SK-N-SH (cell line): ENCODE data around the gene PKM. TPM values are rescaled to one million over a fixed set of nuclear protein-coding genes. Genes with fewer than 3 reads are reported as not detected.

Source experiments
- CTCF ChIA-PET: fragments of 300-600, 350-600 bp; formaldehyde crosslinking; extraction: SDS; loops from one replicate; lab custom pipeline; 2021; lab: Yijun Ruan, JAX
- POLR2A ChIA-PET: fragments of 350-600 bp; sonication (Branson Sonifier 250); formaldehyde crosslinking; extraction: SDS; loops from one replicate; lab custom pipeline; 2020; ENCODE audit warnings: antibody characterized with exemption, inconsistent platforms; lab: Yijun Ruan, JAX
- DNase-seq: peaks from one replicate; pipeline ENCODE4 v3.0.0; 2012
- H2AFZ ChIP-seq: fragments of 200-600 bp; sonication (generic); 2 replicates; pipeline ENCODE4 v1.8.1; 2016; ENCODE audit warnings: antibody characterized with exemption, mild to moderate bottlenecking, low read depth
- H3F3A ChIP-seq: fragments of 200-600 bp; sonication (generic); replicated peaks from 2 replicates; pipeline ENCODE3; 2016; ENCODE audit warnings: antibody characterized with exemption, mild to moderate bottlenecking; ENCODE audit not compliant: insufficient read depth
- H3K27ac ChIP-seq, 2 experiments: fragments of 200-500 bp in 1 of 2; fragments of 200-600 bp in 1 of 2; sonication (Bioruptor generic) in 1 of 2; sonication (generic), shearing (Covaris generic) in 1 of 2; 2 replicates each; pipeline versions ENCODE4 v1.5.1 to v1.6.1; 2014 to 2016; ENCODE audit warnings: low read depth in 2 of 2, inconsistent platforms in 1 of 2, low read length in 1 of 2, mild to moderate bottlenecking in 1 of 2, mixed read lengths in 1 of 2
- H3K27me3 ChIP-seq: fragments of 200-600 bp; sonication (generic), shearing (Covaris generic); 2 replicates; pipeline ENCODE4 v1.6.1; 2016; ENCODE audit warnings: mixed run types; ENCODE audit not compliant: insufficient read depth
- H3K36me3 ChIP-seq, 2 experiments: fragments of 200-500 bp in 1 of 2; fragments of 200-600 bp in 1 of 2; sonication (Bioruptor generic) in 1 of 2; sonication (generic) in 1 of 2; replicated peaks in 1 of 2; 2 replicates each; pipeline versions ENCODE3 to v1.5.1; 2014 to 2016; ENCODE audit warnings: low read length in 1 of 2, mild to moderate bottlenecking in 1 of 2; ENCODE audit not compliant: insufficient read depth in 2 of 2, control insufficient read depth in 1 of 2
- H3K4me1 ChIP-seq, 2 experiments: fragments of 200-500 bp in 1 of 2; fragments of 200-600 bp in 1 of 2; sonication (Bioruptor generic) in 1 of 2; sonication (generic), shearing (Covaris generic) in 1 of 2; 2 replicates each; pipeline versions ENCODE4 v1.5.1 to v1.6.1; 2014 to 2016; ENCODE audit warnings: low read depth in 1 of 2, low read length in 1 of 2, mixed run types in 1 of 2; ENCODE audit not compliant: insufficient read depth in 2 of 2, control insufficient read depth in 1 of 2
- H3K4me2 ChIP-seq: fragments of 200-600 bp; sonication (generic), shearing (Covaris generic); 2 replicates; pipeline ENCODE4 v1.6.1; 2017; ENCODE audit warnings: mixed run types
- H3K4me3 ChIP-seq, 2 experiments: fragments of 200-500 bp in 1 of 2; fragments of 200-600 bp in 1 of 2; sonication (Bioruptor generic) in 1 of 2; sonication (generic), shearing (Covaris generic) in 1 of 2; 2 replicates each; pipeline versions ENCODE4 v1.5.1 to v1.8.1; 2014 to 2016; ENCODE audit warnings: low read depth in 2 of 2, inconsistent platforms in 1 of 2, low read length in 1 of 2, mild to moderate bottlenecking in 1 of 2, mixed read lengths in 1 of 2, moderate library complexity in 1 of 2
- H3K79me2 ChIP-seq: fragments of 200-600 bp; sonication (generic); 2 replicates; pipeline ENCODE4 v1.8.1; 2017; ENCODE audit warnings: mild to moderate bottlenecking; ENCODE audit not compliant: insufficient read depth
- H3K9ac ChIP-seq: fragments of 200-600 bp; sonication (generic); 2 replicates; pipeline ENCODE4 v1.6.1; 2017; ENCODE audit warnings: mixed run types
- H3K9me2 ChIP-seq: fragments of 200-600 bp; sonication (generic); 2 replicates; pipeline ENCODE4 v1.6.1; 2017; ENCODE audit warnings: mixed run types
- H3K9me3 ChIP-seq: fragments of 200-600 bp; sonication (generic); 2 replicates; pipeline ENCODE4 v1.6.1; 2017; ENCODE audit warnings: mixed run types, mild to moderate bottlenecking, moderate library complexity
- H4K20me1 ChIP-seq: fragments of 200-600 bp; sonication (generic); 2 replicates; pipeline ENCODE4 v1.6.1; 2017; ENCODE audit warnings: mild to moderate bottlenecking, mixed run types; ENCODE audit not compliant: insufficient read depth
- EP300 ChIP-seq, 2 experiments: IDR thresholded peaks; 2 replicates each; pipeline versions ENCODE4 v1.4.0 to v1.6.1; 2012; ENCODE audit warnings: borderline replicate concordance in 1 of 2, low read depth in 1 of 2, low read length in 1 of 2
- EZH2phosphoT487 ChIP-seq: fragments of 200-600 bp; sonication (generic); IDR thresholded peaks from 2 replicates; pipeline ENCODE4 v1.6.1; 2017; ENCODE audit warnings: low read depth, mixed run types, mild to moderate bottlenecking, antibody characterized with exemption, moderate library complexity, borderline replicate concordance
- FOXJ3 ChIP-seq: sonication (generic); formaldehyde crosslinking; IDR thresholded peaks from 2 replicates; pipeline ENCODE4 v1.5.1; 2020; ENCODE audit warnings: mild to moderate bottlenecking, missing genetic modification reagents
- FOXM1 ChIP-seq: IDR thresholded peaks from 2 replicates; pipeline ENCODE4 v1.4.0; 2012; ENCODE audit warnings: low read depth, mild to moderate bottlenecking
- GABPA ChIP-seq: IDR thresholded peaks from 2 replicates; pipeline ENCODE4 v1.4.0; 2012; ENCODE audit warnings: low read depth, mild to moderate bottlenecking
- MEF2A ChIP-seq: IDR thresholded peaks from 2 replicates; pipeline ENCODE4 v1.4.0; 2012; ENCODE audit warnings: low read depth, borderline replicate concordance
- MXI1 ChIP-seq: IDR thresholded peaks from 2 replicates; pipeline ENCODE4 v1.6.1; 2012; ENCODE audit warnings: mild to moderate bottlenecking, low read depth, low read length, improper control_type of control experiment
- NRF1 ChIP-seq: IDR thresholded peaks from 2 replicates; pipeline ENCODE4 v1.6.1; 2012; ENCODE audit warnings: low read depth, mild to moderate bottlenecking, low read length
- POLR2AphosphoS5 ChIP-seq: IDR thresholded peaks from 2 replicates; pipeline ENCODE4 v1.6.1; 2012; ENCODE audit warnings: low read depth, low read length
- RAD21 ChIP-seq: IDR thresholded peaks from 2 replicates; pipeline ENCODE4 v1.6.1; 2012; ENCODE audit warnings: mild to moderate bottlenecking, low read length
- RCOR1 ChIP-seq: fragments of 150-350 bp; IDR thresholded peaks from 2 replicates; pipeline ENCODE4 v1.6.1; 2017; ENCODE audit warnings: antibody characterized with exemption, low read length
- RFX5 ChIP-seq: IDR thresholded peaks from 2 replicates; pipeline ENCODE4 v1.6.1; 2012; ENCODE audit warnings: mild to moderate bottlenecking, improper control_type of control experiment, low read length
- RXRA ChIP-seq: IDR thresholded peaks from 2 replicates; pipeline ENCODE4 v1.4.0; 2012; ENCODE audit warnings: low read depth, mild to moderate bottlenecking, borderline replicate concordance
- SIN3A ChIP-seq: IDR thresholded peaks from 2 replicates; pipeline ENCODE4 v1.6.1; 2012; ENCODE audit warnings: low read depth, mild to moderate bottlenecking, low read length, moderate library complexity, borderline replicate concordance
- TAF1 ChIP-seq: IDR thresholded peaks from 2 replicates; pipeline ENCODE4 v1.6.1; 2012; ENCODE audit warnings: low read depth, mild to moderate bottlenecking, low read length, moderate library complexity, borderline replicate concordance
- TEAD4 ChIP-seq: IDR thresholded peaks from 2 replicates; pipeline ENCODE4 v1.4.0; 2012; ENCODE audit warnings: mild to moderate bottlenecking, borderline replicate concordance; ENCODE audit not compliant: insufficient read depth
- YY1 ChIP-seq: IDR thresholded peaks from 2 replicates; pipeline ENCODE4 v1.4.0; 2012; ENCODE audit warnings: low read depth, mild to moderate bottlenecking
- WGBS: methylation state at CpG from one replicate; pipeline ENCODE4 v1.1.6; 2017; ENCODE audit warnings: low lambda C conversion rate; 5-methylcytosine and 5-hydroxymethylcytosine counted together
- polyA plus RNA-seq, 3 experiments: library from polyadenylated mRNA; depleted of rRNA; stranded (reverse); fragments of >200 nt; gene quantifications; 2 replicates each; pipeline ENCODE4 v1.2.3, GENCODE V29; 2012
- TF ChIP-seq, protein P1 (sequence below): fragments of 150-350 bp; IDR thresholded peaks from 2 replicates; pipeline ENCODE4 v1.6.1; 2017; ENCODE audit warnings: antibody characterized with exemption, low read length, low read depth, borderline replicate concordance

The PKM gene
- polyA plus RNA-seq, 1 of the 3 experiments (the other 2 are of a cell fraction), result 1,453 TPM

DNA sequence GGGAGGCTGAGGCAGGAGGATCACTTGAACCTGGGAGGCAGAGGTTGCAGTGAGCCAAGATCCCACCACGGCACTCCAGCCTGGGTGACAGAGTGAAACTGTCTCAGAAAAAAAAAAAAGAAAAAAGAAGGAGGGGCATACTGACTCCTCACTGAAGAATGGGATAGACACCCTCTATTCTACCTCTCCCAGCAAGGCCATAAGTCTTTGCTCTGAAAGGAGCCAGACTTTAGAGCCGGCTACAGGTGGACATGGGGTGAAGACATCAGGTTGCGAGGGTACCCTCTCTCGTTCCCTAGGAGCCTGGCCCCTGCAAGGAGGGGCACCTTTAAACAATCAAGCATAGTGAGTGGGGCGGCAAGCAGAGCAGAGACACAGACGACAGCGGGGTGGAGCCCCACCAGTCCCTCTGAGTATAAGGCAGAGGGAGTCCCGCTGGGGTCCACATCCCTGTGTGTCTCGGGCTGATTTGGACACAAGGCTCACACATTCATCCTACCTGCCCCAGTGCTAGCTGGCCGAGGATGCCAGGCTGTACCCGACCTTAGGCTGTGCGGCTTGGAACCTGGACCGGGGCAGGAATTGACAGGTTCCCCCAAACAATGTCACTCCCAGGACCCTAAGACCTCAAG is 34.5 kb downstream of the PKM start:
- H3K79me2 ChIP-seq, result peaks cover 5% of the 10 kb centered on the region; the same call in 1 of the 2 replicates
- no peak overlapping the region for H3K4me2 ChIP-seq
- H4K20me1 ChIP-seq, result peaks cover 36% of the 10 kb centered on the region
- H3K9me2 ChIP-seq, result no peaks in the 10 kb centered on the region
- no peak overlapping the region for H3K9ac ChIP-seq
- 95% methylated on average over 7 of the region's 13 CpGs for WGBS
- TF ChIP-seq EZH2phosphoT487 (no peak), RFX5 (no peak), POLR2AphosphoS5 (no peak), YY1 (no peak), MXI1 (no peak), GABPA (no peak), RAD21 (no peak), TEAD4 (no peak), RXRA (no peak), EP300 (IDR thresholded peaks at IDR 0.05; ENCODE audit: borderline replicate concordance in 1 of 2, low read depth in 1 of 2, low read length in 1 of 2) (no peak), FOXJ3 (CRISPR knock-in tag) (no peak), FOXM1 (no peak), RCOR1 (no peak), SIN3A (no peak), TAF1 (no peak)
- H3F3A ChIP-seq, result peaks cover 61% of the 10 kb centered on the region
- H3K4me1 ChIP-seq, result peaks cover 0 to 8% of the 10 kb centered on the region in 2 experiments; a peak in 1 of 4 replicates
- ChIA-PET CTCF (interaction anchor here (1.0 to 5.5 kb wide), 2 partner anchors 30 to 31 kb away, joined by 3 to 35 read pairs; no protein-coding TSS in a partner anchor), POLR2A (no interaction called here)
- H3K4me3 ChIP-seq, result no peak overlapping the region
- no peaks in the 10 kb centered on the region for H3K27me3 ChIP-seq
- H3K9me3 ChIP-seq, result no peaks in the 10 kb centered on the region
- H3K36me3 ChIP-seq, result peaks cover 33 to 35% of the 10 kb centered on the region in 2 experiments
- H3K27ac ChIP-seq, result no peak overlapping the region
- no peak for DNase-seq
- H2AFZ ChIP-seq, result no peak overlapping the region

DNA sequence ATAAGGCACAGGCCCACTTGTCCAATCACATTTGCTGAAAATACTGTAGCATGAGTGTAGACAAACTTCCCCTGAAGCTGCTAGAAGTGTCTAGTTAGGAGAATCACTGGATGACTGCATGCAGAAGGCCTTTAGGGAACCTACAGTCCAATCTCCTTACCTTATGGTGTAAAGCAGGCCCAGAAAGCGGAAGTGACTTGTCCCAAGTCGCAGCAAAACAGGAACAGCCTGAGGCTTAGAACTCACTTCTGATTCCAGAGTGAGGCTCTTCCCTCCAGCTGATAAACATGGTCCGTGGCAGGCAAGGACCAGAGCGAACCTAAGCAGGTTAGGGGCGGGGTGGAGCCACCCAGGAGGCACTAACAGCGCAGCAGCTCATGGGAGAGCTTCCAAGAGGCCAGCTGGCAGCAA is 35.9 kb downstream of the PKM start:
- H3K9ac ChIP-seq, result no peak overlapping the region
- peaks cover 47% of the 10 kb centered on the region for H3F3A ChIP-seq
- H3K79me2 ChIP-seq, result no peaks in the 10 kb centered on the region
- TF ChIP-seq, protein P1, sequence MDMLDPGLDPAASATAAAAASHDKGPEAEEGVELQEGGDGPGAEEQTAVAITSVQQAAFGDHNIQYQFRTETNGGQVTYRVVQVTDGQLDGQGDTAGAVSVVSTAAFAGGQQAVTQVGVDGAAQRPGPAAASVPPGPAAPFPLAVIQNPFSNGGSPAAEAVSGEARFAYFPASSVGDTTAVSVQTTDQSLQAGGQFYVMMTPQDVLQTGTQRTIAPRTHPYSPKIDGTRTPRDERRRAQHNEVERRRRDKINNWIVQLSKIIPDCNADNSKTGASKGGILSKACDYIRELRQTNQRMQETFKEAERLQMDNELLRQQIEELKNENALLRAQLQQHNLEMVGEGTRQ, result no peak
- TF ChIP-seq NRF1 (no peak), EZH2phosphoT487 (no peak), RXRA (no peak), MXI1 (no peak), MEF2A (no peak)
- no peak overlapping the region for H2AFZ ChIP-seq
- H3K27me3 ChIP-seq, result no peaks in the 10 kb centered on the region
- H4K20me1 ChIP-seq, result peaks cover 22% of the 10 kb centered on the region
- no peak overlapping the region for H3K27ac ChIP-seq
- no peaks in the 10 kb centered on the region for H3K9me2 ChIP-seq
- H3K4me2 ChIP-seq, result no peak overlapping the region
- CTCF ChIA-PET, result interaction anchor here (0.6 to 1.0 kb wide), 2 partner anchors 32 to 1356 kb away, joined by 3 read pairs; no protein-coding TSS in a partner anchor
- peaks cover 0 to 2% of the 10 kb centered on the region in 2 experiments; a peak in 1 of 4 replicates for H3K4me1 ChIP-seq
- H3K36me3 ChIP-seq, result peaks cover 19 to 20% of the 10 kb centered on the region in 2 experiments
- POLR2A ChIA-PET, result no interaction called here
- H3K4me3 ChIP-seq, result no peak overlapping the region
- WGBS, result 67% methylated on average over 4 of the region's 6 CpGs
- no peaks in the 10 kb centered on the region for H3K9me3 ChIP-seq
- no peak for DNase-seq
